GM18873 (cell line): ENCODE measurements around the gene EIF1AD.
"Not testable (repeated sequence)": the region's sequence is repeated elsewhere in the genome, so short reads cannot be mapped to it uniquely, and the experiment has no call there.

Source experiments
- ATAC-seq: cut with Tn5 transposase; IDR thresholded peaks from one replicate; pipeline ENCODE4 v1.9.1; 2021; ENCODE audit warnings: mild to moderate bottlenecking, moderate library complexity, moderate number of reproducible peaks; ENCODE audit not compliant: unreplicated experiment, low FRiP score

EIF1AD gene

GRCh38 chr11:65975771-65976170, 26.2 kb downstream of the EIF1AD start:
- no peak for ATAC-seq

- no peak for ATAC-seq
Observed at GRCh38 chr11:65973439-65974110, 28.4 kb downstream of the EIF1AD start.

GRCh38 chr11:65972116-65972515, 29.8 kb downstream of the EIF1AD start:
- no peak for ATAC-seq

GRCh38 chr11:65968600-65969482, 33.1 kb downstream of the EIF1AD start:
- ATAC-seq: no peak

DNA sequence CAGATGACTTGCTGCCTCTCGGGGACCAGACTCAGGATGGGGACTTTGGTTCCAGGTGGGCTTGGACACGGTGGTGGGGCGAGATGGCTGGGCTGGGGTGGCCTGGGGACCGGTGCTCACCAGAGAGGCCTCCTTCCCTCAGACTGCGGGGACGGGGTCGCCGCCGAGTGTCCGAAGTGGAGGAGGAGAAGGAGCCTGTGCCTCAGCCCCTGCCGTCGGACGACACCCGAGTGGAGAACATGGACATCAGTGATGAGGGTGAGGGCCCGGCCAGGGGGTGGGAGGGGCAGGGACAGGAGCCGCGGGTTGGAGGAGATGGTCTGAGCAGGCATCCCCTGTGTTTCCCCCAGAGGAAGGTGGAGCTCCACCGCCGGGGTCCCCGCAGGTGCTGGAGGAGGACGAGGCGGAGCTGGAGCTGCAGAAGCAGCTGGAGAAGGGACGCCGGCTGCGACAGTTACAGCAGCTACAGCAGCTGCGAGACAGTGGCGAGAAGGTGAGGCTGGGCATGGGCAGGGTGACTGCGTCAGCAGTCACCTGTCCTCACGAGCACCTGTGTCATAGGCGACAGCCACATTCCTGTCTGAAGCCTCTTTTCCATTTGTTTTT, 34.5 kb downstream of the EIF1AD start:
- no peak for ATAC-seq

GRCh38 chr11:65965986-65966762, 35.8 kb downstream of the EIF1AD start:
- no peak for ATAC-seq

- no peak for ATAC-seq
Observed at GRCh38 chr11:65964906-65965305, 37.1 kb downstream of the EIF1AD start.

GRCh38 chr11:65962141-65962564, 39.8 kb downstream of the EIF1AD start:
- ATAC-seq: no peak

DNA sequence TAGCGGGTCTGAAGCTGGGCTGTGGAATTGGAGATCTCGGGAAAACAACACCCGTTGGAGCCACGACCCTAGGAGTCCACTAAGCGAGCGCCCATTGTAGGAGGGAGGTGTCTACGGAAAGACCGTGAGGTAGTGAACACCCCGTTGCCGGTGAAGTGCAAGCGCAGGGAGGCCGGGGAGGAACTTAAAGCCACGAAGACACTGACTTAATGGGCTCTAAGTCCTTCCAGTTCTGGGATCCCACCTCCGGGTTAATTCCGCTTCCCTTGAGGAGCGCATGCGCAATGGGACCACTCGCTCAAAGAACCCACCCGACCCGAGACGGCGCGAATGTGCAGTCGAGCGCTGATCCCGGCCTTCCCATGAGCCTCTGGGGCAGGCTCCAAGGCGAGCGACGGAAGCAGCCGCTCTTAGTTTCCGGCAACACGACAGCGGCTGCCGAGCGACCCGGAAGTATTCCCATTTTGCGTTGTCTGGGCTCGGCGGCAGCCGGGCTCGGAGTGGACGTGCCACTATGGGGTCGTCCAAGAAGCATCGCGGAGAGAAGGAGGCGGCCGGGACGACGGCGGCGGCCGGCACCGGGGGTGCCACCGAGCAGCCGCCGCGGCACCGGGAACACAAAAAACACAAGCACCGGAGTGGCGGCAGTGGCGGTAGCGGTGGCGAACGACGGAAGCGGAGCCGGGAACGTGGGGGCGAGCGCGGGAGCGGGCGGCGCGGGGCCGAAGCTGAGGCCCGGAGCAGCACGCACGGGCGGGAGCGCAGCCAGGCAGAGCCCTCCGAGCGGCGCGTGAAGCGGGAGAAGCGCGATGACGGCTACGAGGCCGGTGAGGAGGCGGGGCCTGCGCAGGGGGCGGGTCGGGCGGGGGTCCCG, 40.5 kb downstream of the EIF1AD start, which contains the start of gene SART1:
Gene SART1, plus strand, starts transcription at position 468 of the 874 bp plus-strand sequence. Its CDS starts 47 bp downstream, at position 515.
- ATAC-seq: peak; percentile 80

GRCh38 chr11:65960824-65961266, 41.1 kb downstream of the EIF1AD start:
- no peak for ATAC-seq

GRCh38 chr11:65958774-65959420, 43.1 kb downstream of the EIF1AD start:
- no peak for ATAC-seq

GRCh38 chr11:65958291-65958690, 43.7 kb downstream of the EIF1AD start:
- ATAC-seq: no peak

GRCh38 chr11:65954771-65955170, 47.2 kb downstream of the EIF1AD start:
- ATAC-seq: no peak

DNA sequence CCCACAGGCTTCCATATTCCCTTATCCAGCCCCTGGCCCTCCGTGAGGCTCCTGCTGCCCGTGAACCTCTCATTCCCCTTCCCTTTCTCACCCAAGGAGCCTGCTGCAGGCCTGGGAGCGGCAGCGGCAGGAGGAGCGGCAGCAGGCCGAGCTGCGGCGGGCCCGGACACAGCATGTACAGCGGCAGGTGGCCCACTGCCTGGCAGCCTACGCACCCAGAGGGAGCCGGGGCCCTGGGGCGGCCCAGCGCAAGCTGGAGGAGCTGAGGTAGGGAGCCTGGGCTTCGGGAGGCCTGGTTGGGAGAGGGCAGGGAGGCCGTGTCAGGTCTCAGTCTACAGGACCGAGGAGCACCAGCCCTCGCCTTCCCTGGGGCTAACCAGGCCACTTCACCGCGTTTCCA, 48.5 kb downstream of the EIF1AD start:
- no peak for ATAC-seq

DNA sequence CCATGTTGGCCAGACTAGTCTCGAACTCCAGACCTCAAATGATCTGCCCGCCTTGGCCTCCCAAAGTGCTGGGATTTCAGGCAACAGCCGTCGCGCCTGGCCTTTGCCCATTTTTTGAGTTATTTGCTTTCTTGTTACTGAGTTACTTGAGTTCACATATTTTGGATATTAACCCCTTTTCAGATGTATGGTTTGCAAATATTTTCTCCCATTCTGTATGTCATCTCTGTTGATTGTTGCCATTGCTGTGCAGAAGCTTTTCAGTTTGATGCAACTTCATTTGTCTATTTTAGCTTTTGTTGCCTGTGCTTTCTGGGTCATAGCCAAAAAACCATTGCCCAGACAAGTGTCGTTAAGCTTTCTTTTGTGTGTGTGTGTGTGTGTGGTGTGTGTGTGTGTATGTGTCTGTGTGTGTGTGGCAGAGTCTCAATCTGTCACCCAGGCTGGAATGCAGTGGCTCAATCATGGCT, 49.9 kb downstream of the EIF1AD start:
- ATAC-seq: no peak

- ATAC-seq: not testable (repeated sequence)
Observed at GRCh38 chr11:65951641-65952040, 50.3 kb downstream of the EIF1AD start.

GRCh38 chr11:65950711-65951110, 51.2 kb downstream of the EIF1AD start:
- ATAC-seq: not testable (repeated sequence)

DNA sequence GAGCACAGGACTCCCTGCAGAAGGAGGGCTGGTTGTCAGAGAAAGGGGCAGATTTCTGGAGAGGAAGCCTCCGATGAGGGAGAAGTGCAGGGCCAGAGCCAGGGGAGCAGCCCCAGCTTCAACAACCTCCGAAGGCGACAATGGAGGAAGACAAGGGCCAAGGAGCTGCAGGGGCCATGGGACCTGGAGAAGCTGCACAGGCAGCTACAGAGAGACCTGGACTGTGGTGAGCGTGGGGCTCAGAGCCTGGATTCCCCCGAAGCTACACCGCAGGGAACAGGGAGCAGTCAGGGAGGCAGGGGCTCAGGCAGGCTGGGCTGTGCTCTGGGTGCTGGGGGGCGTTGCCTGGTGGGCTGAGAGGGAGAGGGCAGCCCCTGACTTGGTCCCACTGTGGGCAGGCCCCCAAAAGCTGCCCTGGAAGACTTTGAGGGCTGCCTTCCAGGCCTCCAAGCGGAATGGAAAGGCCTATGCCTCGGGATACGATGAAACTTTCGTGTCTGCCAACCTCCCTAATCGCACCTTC, 54.3 kb downstream of the EIF1AD start:
- no peak for ATAC-seq

DNA sequence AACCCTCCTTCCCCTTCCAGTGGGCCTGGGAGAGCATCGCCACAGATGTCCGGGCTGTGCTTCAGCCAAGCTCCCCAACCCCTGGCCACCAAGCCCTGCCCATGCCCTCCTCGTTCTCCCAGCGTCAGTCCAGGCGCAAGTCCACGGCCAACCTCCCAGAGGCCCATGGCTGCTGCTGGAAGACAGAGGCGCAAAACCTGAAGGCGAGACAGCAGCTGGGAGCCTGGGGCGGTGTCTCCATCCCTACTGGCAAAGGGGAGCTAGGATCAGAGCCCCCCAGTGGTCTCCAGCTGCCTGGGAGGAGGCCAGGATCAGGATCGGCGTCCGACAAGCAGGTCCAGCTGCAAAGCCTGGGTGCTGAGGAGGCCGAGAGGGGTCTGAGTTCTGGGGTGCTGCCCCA, 54.8 kb downstream of the EIF1AD start:
- no peak for ATAC-seq
